WTC11 (cell line): ENCODE results near the gene HAND2. TPM values are rescaled to one million over a fixed set of nuclear protein-coding genes. Genes with fewer than 3 reads are reported as not detected.

ENCODE experiments used
- ATAC-seq: fragments of 200-7000 bp; cut with Tn5 transposase; 2 replicates; pipeline ENCODE4 v1.10.0; 2021; ENCODE audit warnings: mild to moderate bottlenecking, moderate library complexity
- CTCF ChIA-PET: fragments of 300-600 bp; sonication (Branson Sonifier 250); formaldehyde crosslinking; loops from one replicate; lab custom pipeline; 2021; ENCODE audit warnings: antibody characterized with exemption; lab: Charles Lee
- POLR2A ChIA-PET: fragments of 350-600 bp; sonication (Branson Sonifier 250); formaldehyde crosslinking; loops from one replicate; lab custom pipeline; 2021; ENCODE audit warnings: antibody characterized with exemption; lab: Charles Lee
- DNase-seq: peaks from one replicate; pipeline ENCODE4 v3.0.0; 2021; ENCODE audit warnings: low spot score
- H3K27ac Mint-ChIP-seq: 2 replicates; pipeline ENCODE4 v1.8.0; 2021; ENCODE audit warnings: mixed read lengths
- H3K27me3 Mint-ChIP-seq: 2 replicates; pipeline ENCODE4 v1.8.0; 2021; ENCODE audit warnings: low read depth, mild to moderate bottlenecking, moderate library complexity, mixed read lengths
- H3K36me3 Mint-ChIP-seq: 2 replicates; pipeline ENCODE4 v1.8.0; 2021; ENCODE audit warnings: mixed read lengths
- H3K4me1 Mint-ChIP-seq: 2 replicates; pipeline ENCODE4 v1.8.0; 2022; ENCODE audit warnings: mixed read lengths
- H3K4me3 Mint-ChIP-seq: 2 replicates; pipeline ENCODE4 v1.8.0; 2021; ENCODE audit warnings: mild to moderate bottlenecking, moderate library complexity, mixed read lengths
- H3K9me3 Mint-ChIP-seq: 2 replicates; pipeline ENCODE4 v1.8.0; 2021; ENCODE audit warnings: mixed read lengths
- CREB1 ChIP-seq: sonication (generic); formaldehyde crosslinking; IDR thresholded peaks from 2 replicates; pipeline ENCODE4 v1.8.0; 2023; ENCODE audit warnings: mild to moderate bottlenecking, missing genetic modification reagents
- CREM ChIP-seq: sonication (generic); formaldehyde crosslinking; IDR thresholded peaks from 2 replicates; pipeline ENCODE4 v1.8.1; 2022; ENCODE audit warnings: mild to moderate bottlenecking, missing genetic modification reagents, moderate library complexity
- CTCF ChIP-seq: fragments of 200-600 bp; IDR thresholded peaks from 2 replicates; pipeline ENCODE4 v1.8.0; 2022; ENCODE audit warnings: antibody characterized with exemption
- ETV6 ChIP-seq: sonication (generic); formaldehyde crosslinking; IDR thresholded peaks from 2 replicates; pipeline ENCODE4 v1.8.1; 2022; ENCODE audit warnings: mild to moderate bottlenecking, missing genetic modification reagents
- FOXK1 ChIP-seq: sonication (generic); formaldehyde crosslinking; IDR thresholded peaks from 2 replicates; pipeline ENCODE4 v1.8.0; 2022; ENCODE audit warnings: mild to moderate bottlenecking, moderate library complexity, missing genetic modification reagents
- FOXP1 ChIP-seq: sonication (generic); formaldehyde crosslinking; IDR thresholded peaks from 2 replicates; pipeline ENCODE4 v1.8.0; 2022; ENCODE audit warnings: missing genetic modification reagents, mild to moderate bottlenecking, moderate library complexity, borderline replicate concordance
- GTF2I ChIP-seq: fragments of 250-450 bp; sonication (Bioruptor Pico); conservative IDR thresholded peaks from 2 replicates; pipeline ENCODE4 v1.4.0; 2021; ENCODE audit warnings: mild to moderate bottlenecking
- HMGA2 ChIP-seq: fragments of 250-450 bp; sonication (Bioruptor Pico); IDR thresholded peaks from 2 replicates; pipeline ENCODE4 v1.4.0; 2021; ENCODE audit warnings: mild to moderate bottlenecking, moderate library complexity
- MLX ChIP-seq: sonication (generic); formaldehyde crosslinking; IDR thresholded peaks from 2 replicates; pipeline ENCODE4 v1.8.1; 2023; ENCODE audit warnings: mild to moderate bottlenecking, missing genetic modification reagents, moderate library complexity
- NFE2L1 ChIP-seq: sonication (generic); formaldehyde crosslinking; IDR thresholded peaks from 2 replicates; pipeline ENCODE4 v1.8.1; 2023; ENCODE audit warnings: missing genetic modification reagents
- NR2C2 ChIP-seq: sonication (generic); formaldehyde crosslinking; IDR thresholded peaks from 2 replicates; pipeline ENCODE4 v1.8.0; 2022; ENCODE audit warnings: mild to moderate bottlenecking, missing genetic modification reagents
- TP53 ChIP-seq: sonication (generic); formaldehyde crosslinking; IDR thresholded peaks from 2 replicates; pipeline ENCODE4 v1.8.1; 2023; ENCODE audit warnings: mild to moderate bottlenecking, missing genetic modification reagents
- USF1 ChIP-seq: sonication (generic); formaldehyde crosslinking; IDR thresholded peaks from 2 replicates; pipeline ENCODE4 v1.8.0; 2022; ENCODE audit warnings: mild to moderate bottlenecking, missing genetic modification reagents
- ZNF317 ChIP-seq: sonication (generic); formaldehyde crosslinking; IDR thresholded peaks from 2 replicates; pipeline ENCODE4 v1.8.1; 2023; ENCODE audit warnings: low read depth, mild to moderate bottlenecking, moderate library complexity, missing genetic modification reagents, borderline replicate concordance
- ZNF416 ChIP-seq: fragments of 250-450 bp; sonication (Bioruptor Pico); IDR thresholded peaks from 2 replicates; pipeline ENCODE4 v1.9.0; 2021; ENCODE audit warnings: mild to moderate bottlenecking, inconsistent platforms
- ZNF532 ChIP-seq: fragments of 250-450 bp; sonication (Bioruptor Pico); IDR thresholded peaks from 2 replicates; pipeline ENCODE4 v1.9.0; 2021; ENCODE audit warnings: mild to moderate bottlenecking, borderline replicate concordance
- total RNA-seq: library from RNA; stranded (reverse); gene quantifications from 3 replicates; pipeline ENCODE4 v1.2.3, GENCODE V29; 2021
- TF ChIP-seq, protein P1 (sequence below): fragments of 250-450 bp; sonication (Bioruptor Pico); IDR thresholded peaks from 2 replicates; pipeline ENCODE4 v1.9.0; 2021; ENCODE audit warnings: mild to moderate bottlenecking
- TF ChIP-seq, protein P2 (sequence below): sonication (generic); formaldehyde crosslinking; IDR thresholded peaks from 2 replicates; pipeline ENCODE4 v1.8.1; 2023; ENCODE audit warnings: mild to moderate bottlenecking, moderate library complexity, missing genetic modification reagents
- TF ChIP-seq, protein P3 (sequence below): sonication (generic); formaldehyde crosslinking; IDR thresholded peaks from 2 replicates; pipeline ENCODE4 v1.8.1; 2022; ENCODE audit warnings: missing genetic modification reagents, borderline replicate concordance

Gene HAND2
- total RNA-seq, 1 experiment from 2014 or later: 0.13 TPM

GRCh38 chr4:173482330-173482931 lies 47.6 kb downstream of the HAND2 start:
- Mint-ChIP-seq H3K27ac (no peak overlapping the region), H3K27me3 (no peaks in the 10 kb centered on the region; the same call in 1 of the 2 replicates), H3K4me1 (no peaks in the 10 kb centered on the region), H3K9me3 (0 out of 2 replicates have a peak, but pooled peaks cover 3% of the 10 kb centered on the region), H3K4me3 (no peak overlapping the region), H3K36me3 (no peaks in the 10 kb centered on the region)
- no peak for ATAC-seq
- ChIA-PET POLR2A (no interaction called here), CTCF (no interaction called here)
- TF ChIP-seq HMGA2 (CRISPR knock-in tag) (peak; percentile 78; the same call in 1 of the 2 replicates), CREB1 (CRISPR knock-in tag) (no peak), MLX (CRISPR knock-in tag) (no peak), ZNF416 (CRISPR knock-in tag) (no peak), NFE2L1 (CRISPR knock-in tag) (no peak), USF1 (CRISPR knock-in tag) (no peak)
- DNase-seq: no peak

DNA sequence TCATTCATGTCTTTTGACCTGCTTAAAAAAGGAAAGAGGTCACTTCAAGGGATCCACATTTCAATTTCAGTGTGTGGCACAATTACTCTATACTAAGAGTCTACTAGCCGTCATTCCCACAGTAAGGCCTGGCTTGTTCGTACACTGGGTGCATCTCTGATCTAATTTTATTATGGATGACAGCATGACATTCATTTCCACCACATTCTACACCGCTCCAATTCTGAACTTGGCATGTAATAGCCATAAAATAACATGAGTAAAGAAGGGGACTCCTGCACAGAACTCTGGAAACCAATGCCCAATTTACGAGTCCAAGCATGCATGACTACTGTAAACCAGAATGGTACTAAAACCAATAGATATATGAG lies 51.1 kb downstream of the HAND2 start:
- Mint-ChIP-seq H3K27me3 (no peaks in the 10 kb centered on the region), H3K27ac (no peak overlapping the region), H3K4me3 (no peak overlapping the region), H3K9me3 (0 out of 2 replicates have a peak, but pooled peaks cover 3% of the 10 kb centered on the region), H3K36me3 (no peaks in the 10 kb centered on the region), H3K4me1 (no peaks in the 10 kb centered on the region)
- ChIA-PET CTCF (interaction anchor here (0.7 kb wide), 1 partner anchor 57 kb away, joined by 3 read pairs; no protein-coding TSS in a partner anchor), POLR2A (no interaction called here)
- DNase-seq (no peak), ATAC-seq (no peak)
- no peak for TF ChIP-seq GTF2I (CRISPR knock-in tag)
- TF ChIP-seq, protein P1, sequence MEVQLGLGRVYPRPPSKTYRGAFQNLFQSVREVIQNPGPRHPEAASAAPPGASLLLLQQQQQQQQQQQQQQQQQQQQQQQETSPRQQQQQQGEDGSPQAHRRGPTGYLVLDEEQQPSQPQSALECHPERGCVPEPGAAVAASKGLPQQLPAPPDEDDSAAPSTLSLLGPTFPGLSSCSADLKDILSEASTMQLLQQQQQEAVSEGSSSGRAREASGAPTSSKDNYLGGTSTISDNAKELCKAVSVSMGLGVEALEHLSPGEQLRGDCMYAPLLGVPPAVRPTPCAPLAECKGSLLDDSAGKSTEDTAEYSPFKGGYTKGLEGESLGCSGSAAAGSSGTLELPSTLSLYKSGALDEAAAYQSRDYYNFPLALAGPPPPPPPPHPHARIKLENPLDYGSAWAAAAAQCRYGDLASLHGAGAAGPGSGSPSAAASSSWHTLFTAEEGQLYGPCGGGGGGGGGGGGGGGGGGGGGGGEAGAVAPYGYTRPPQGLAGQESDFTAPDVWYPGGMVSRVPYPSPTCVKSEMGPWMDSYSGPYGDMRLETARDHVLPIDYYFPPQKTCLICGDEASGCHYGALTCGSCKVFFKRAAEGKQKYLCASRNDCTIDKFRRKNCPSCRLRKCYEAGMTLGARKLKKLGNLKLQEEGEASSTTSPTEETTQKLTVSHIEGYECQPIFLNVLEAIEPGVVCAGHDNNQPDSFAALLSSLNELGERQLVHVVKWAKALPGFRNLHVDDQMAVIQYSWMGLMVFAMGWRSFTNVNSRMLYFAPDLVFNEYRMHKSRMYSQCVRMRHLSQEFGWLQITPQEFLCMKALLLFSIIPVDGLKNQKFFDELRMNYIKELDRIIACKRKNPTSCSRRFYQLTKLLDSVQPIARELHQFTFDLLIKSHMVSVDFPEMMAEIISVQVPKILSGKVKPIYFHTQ (CRISPR knock-in tag): no peak
- no peak for TF ChIP-seq FOXP1 (CRISPR knock-in tag)
- TF ChIP-seq ZNF532 (CRISPR knock-in tag): no peak
- no peak for TF ChIP-seq USF1 (CRISPR knock-in tag)
- no peak for TF ChIP-seq CREM (CRISPR knock-in tag)
- TF ChIP-seq ZNF317: no peak
- TF ChIP-seq FOXK1 (CRISPR knock-in tag): no peak
- TF ChIP-seq NR2C2: no peak
- TF ChIP-seq CREB1 (CRISPR knock-in tag): no peak
- TF ChIP-seq, protein P2, sequence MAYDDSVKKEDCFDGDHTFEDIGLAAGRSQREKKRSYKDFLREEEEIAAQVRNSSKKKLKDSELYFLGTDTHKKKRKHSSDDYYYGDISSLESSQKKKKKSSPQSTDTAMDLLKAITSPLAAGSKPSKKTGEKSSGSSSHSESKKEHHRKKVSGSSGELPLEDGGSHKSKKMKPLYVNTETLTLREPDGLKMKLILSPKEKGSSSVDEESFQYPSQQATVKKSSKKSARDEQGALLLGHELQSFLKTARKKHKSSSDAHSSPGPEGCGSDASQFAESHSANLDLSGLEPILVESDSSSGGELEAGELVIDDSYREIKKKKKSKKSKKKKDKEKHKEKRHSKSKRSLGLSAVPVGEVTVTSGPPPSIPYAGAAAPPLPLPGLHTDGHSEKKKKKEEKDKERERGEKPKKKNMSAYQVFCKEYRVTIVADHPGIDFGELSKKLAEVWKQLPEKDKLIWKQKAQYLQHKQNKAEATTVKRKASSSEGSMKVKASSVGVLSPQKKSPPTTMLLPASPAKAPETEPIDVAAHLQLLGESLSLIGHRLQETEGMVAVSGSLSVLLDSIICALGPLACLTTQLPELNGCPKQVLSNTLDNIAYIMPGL (CRISPR knock-in tag): no peak
- no peak for TF ChIP-seq CTCF
- TF ChIP-seq ETV6: no peak
- TF ChIP-seq, protein P3, sequence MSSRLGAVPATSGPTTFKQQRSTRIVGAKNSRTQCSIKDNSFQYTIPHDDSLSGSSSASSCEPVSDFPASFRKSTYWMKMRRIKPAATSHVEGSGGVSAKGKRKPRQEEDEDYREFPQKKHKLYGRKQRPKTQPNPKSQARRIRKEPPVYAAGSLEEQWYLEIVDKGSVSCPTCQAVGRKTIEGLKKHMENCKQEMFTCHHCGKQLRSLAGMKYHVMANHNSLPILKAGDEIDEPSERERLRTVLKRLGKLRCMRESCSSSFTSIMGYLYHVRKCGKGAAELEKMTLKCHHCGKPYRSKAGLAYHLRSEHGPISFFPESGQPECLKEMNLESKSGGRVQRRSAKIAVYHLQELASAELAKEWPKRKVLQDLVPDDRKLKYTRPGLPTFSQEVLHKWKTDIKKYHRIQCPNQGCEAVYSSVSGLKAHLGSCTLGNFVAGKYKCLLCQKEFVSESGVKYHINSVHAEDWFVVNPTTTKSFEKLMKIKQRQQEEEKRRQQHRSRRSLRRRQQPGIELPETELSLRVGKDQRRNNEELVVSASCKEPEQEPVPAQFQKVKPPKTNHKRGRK: no peak
- no peak for TF ChIP-seq TP53 (CRISPR knock-in tag)
